Epidermal melanocyte (primary cell): ENCODE measurements around the gene SYNJ2BP.

Experiments
- DNase-seq: peaks from one replicate; pipeline ENCODE4 v3.0.0; 2011; ENCODE audit warnings: low spot score; ENCODE audit not compliant: insufficient read length

The SYNJ2BP gene

DNA sequence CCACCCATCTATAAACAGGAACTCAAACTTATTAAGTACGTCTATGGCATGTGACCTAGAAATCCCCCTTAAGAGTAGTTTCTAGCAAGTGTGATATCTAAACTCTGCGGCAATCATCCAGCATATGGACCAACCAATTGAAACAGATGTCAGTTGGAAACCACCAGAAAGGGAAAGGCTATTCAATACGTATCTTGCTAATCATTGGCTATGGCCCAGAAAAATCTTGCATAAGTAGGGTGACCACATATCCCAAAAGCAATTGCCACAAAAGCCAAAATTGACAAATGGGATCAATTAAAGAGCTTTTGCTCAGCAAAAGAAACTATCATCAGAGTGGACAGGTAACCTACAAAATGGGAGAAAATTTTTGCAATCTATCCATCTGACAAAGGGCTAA lies 24.2 kb downstream of the SYNJ2BP start:
- DNase-seq, result no peak

DNA sequence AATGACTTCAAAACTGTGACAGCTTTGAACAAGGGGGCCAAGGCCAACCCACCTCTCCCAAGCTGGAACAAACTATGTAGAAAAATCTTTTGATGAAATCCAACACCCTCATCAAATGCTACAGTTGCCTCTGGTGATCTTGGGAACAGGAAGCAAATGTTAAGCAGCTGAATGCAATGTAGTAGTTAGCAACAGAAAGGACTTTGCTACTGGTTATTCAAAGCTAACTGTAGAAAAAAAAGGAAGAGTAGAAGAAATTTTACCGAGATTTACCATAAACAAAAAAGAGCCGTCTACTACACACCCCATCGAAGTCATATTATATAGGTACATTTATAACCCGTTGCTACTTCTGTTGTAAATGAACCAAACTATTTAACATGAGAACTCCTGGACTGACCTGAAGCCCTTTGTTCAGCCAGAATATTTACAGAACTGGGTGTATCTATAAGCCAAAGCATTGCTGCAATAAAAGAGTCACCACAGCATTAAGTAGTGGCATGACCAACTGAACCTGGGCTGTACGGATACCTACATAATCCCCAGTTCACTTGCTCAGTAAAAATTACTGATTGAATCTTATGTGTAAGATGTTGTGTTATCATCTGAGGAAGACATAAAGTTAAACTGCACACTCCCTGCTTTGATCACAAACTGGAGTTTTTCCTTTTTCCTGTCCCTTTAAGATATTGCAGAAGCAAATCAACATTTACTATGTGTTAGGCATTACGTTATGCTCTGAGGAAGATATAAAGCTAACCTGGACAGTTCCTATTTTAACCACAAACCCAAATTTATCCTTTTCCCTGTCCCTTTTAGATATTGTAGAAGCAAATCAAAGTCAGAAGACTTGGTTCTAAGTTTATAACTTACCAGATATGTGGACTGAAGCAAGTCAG lies 25.1 kb downstream of the SYNJ2BP start:
- DNase-seq, result no peak

- no peak for DNase-seq
These were observed 34.4 kb downstream of the SYNJ2BP start for GRCh38 chr14:70382536-70382935.

- no peak for DNase-seq
These were observed 36.1 kb downstream of the SYNJ2BP start for GRCh38 chr14:70380824-70381223.

DNA sequence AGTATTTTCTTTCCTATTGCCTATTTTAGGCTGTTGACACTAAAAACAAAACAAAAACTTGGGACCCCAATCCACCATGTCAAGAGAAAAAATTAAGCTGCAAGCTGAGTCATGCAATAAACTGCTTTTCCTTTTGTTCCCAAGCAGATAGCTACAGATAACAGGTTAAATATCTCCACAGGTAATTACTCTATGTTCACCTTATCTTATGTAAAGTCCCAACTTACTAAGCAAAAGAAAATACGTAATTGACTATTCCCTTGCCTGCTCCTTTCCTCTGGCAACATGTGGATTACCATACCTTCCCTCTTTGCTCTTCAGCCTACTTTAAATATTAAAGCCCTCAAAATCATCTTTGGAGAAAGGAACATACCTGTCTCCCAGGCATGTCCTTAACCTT lies 38.2 kb downstream of the SYNJ2BP start:
- no peak for DNase-seq
